C4-2B (cell line): ENCODE measurements around the gene NFIA.

Experiments used
- H3K27ac ChIP-seq: fragments of 450-650 bp; 2 replicates; pipeline ENCODE4 v1.5.1; 2017
- CTCF ChIP-seq: fragments of 450-650 bp; conservative IDR thresholded peaks from 2 replicates; pipeline ENCODE4 v1.5.1; 2017; ENCODE audit warnings: mild to moderate bottlenecking
- ZFX ChIP-seq: fragments of 450-650 bp; IDR thresholded peaks from 2 replicates; pipeline ENCODE4 v1.6.1; 2017

The NFIA gene

GRCh38 chr1:61141288-61142042 lies 59.1 kb downstream of the NFIA start:
- TF ChIP-seq ZFX (no peak), CTCF (no peak)
- no peak overlapping the region; the same call in 1 of the 2 replicates for H3K27ac ChIP-seq

- TF ChIP-seq ZFX (no peak), CTCF (no peak)
- H3K27ac ChIP-seq: no peak overlapping the region; the same call in 1 of the 2 replicates
Observed at GRCh38 chr1:61142043-61142440, 59.7 kb downstream of the NFIA start.

- TF ChIP-seq ZFX (no peak), CTCF (no peak)
- H3K27ac ChIP-seq: peak overlapping the region; percentile 92
Observed at GRCh38 chr1:61142726-61143500, 60.6 kb downstream of the NFIA start.

GRCh38 chr1:61143821-61144424 lies 61.6 kb downstream of the NFIA start:
- TF ChIP-seq ZFX: no peak
- H3K27ac ChIP-seq: peak overlapping the region; percentile 92

- TF ChIP-seq CTCF (no peak), ZFX (no peak)
- H3K27ac ChIP-seq: no peak overlapping the region
Observed at GRCh38 chr1:61149010-61149860, 66.9 kb downstream of the NFIA start.

- no peak overlapping the region for H3K27ac ChIP-seq
- TF ChIP-seq CTCF (no peak), ZFX (no peak)
Observed at GRCh38 chr1:61151565-61151964, 69.2 kb downstream of the NFIA start.

GRCh38 chr1:61152066-61152465 lies 69.7 kb downstream of the NFIA start:
- no peak overlapping the region for H3K27ac ChIP-seq
- no peak for TF ChIP-seq CTCF
- no peak for TF ChIP-seq ZFX
